ENCODE results near the gene HSDL1.

DNA sequence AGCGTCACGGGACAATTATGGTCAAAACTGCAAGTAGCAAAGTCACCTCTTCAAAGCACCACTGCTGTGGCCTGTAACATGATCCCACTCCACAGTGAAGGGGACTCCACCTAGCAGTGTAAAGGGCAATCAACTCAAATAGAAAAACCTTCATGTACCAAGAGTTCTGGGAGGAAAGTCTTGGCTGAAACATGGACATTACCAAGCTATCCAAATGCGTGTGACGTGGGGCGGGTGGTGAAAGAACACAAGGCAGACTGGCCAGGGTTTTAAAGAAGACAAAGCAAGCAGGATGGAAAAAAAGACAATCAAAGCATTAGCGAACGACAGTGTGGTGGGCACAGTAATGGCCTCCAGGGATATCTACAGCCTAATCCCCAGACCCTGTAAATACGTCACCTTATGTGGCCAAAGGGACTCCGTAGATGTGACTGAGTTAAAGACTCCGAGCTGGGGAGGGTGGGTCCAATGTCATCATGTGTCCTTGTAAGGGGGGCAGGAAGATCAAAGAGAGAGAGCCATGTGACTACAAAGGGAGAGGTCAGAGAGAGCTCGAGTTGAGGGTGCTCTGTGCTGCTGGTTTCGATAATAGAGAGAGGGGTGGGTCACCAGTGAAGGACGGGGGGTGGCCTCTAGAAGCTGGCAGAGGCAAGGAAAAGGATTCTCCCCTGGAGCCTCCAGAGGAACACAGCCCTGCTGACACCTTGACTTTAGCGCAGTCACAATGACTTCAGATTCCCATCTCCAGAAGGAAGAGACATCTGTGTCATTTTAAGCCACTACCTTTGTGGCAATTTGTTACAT lies 6.0 kb downstream of the HSDL1 start:
- TF ChIP-seq, protein P1, sequence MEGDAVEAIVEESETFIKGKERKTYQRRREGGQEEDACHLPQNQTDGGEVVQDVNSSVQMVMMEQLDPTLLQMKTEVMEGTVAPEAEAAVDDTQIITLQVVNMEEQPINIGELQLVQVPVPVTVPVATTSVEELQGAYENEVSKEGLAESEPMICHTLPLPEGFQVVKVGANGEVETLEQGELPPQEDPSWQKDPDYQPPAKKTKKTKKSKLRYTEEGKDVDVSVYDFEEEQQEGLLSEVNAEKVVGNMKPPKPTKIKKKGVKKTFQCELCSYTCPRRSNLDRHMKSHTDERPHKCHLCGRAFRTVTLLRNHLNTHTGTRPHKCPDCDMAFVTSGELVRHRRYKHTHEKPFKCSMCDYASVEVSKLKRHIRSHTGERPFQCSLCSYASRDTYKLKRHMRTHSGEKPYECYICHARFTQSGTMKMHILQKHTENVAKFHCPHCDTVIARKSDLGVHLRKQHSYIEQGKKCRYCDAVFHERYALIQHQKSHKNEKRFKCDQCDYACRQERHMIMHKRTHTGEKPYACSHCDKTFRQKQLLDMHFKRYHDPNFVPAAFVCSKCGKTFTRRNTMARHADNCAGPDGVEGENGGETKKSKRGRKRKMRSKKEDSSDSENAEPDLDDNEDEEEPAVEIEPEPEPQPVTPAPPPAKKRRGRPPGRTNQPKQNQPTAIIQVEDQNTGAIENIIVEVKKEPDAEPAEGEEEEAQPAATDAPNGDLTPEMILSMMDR (conservative IDR thresholded peaks at IDR 0.05 in 1 of 2, IDR thresholded peaks at IDR 0.05 in 1 of 2; ENCODE audit: low read depth in 1 of 2, low read length in 2 of 2) = no peak
- no peak for TF ChIP-seq EZH2 (IDR thresholded peaks at IDR 0.05; ENCODE audit: low read length, missing control alignments)

Data from fibroblast of lung (primary cell).